CD4-positive, alpha-beta T cell treated with Interleukin-12 subunit alpha and Interleukin-12 subunit beta, for 1 hour (primary cell): ENCODE data around the gene ROR2.

Experiments
- DNase-seq: peaks from one replicate; pipeline ENCODE4 v3.0.0-alpha.2; 2020

Gene ROR2

DNA sequence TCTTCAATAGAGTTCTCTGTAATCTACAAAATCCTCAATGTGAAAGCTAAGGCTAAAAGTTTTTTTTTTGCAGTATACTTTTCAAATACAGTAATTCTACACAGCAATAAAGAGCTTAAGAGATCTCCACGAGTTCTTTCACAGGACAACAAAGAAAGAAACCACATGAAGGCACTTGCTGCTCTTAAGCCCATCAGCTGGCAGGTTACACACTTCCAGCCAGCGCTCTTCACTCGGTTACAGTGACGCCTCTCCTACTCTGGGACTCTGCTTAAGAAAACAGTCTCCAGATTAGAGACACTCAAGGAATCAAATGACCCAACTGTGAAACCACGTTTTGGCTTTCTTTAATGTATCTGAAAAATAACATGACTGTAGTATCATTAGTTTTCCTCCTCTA lies 85.0 kb downstream of the ROR2 start:
- no peak for DNase-seq

- DNase-seq: no peak
Observed at GRCh38 chr9:91864380-91864779, 85.6 kb downstream of the ROR2 start.

- no peak for DNase-seq
Observed at GRCh38 chr9:91863469-91863868, 86.6 kb downstream of the ROR2 start.

GRCh38 chr9:91858213-91859030 lies 91.6 kb downstream of the ROR2 start:
- no peak for DNase-seq

- DNase-seq: no peak
Observed at GRCh38 chr9:91857291-91858212, 92.5 kb downstream of the ROR2 start.

DNA sequence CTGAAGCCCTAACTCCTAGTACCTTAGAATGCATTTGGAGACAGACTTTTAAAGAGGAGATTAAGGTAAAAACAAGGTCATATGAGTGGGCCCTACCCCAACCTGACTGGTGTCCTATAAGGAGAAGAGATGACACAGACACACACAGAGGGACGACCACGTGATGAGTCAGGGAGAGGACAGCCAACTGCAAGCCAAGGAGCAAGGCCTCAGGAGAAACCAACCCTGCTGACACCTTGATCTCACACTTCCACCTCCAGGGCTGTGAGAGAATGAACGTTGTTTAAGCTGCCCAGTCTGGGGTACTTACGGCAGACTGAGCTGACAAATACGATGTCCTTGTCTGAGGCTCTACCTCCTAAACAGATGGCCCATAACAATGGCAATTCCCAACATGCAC lies 93.6 kb downstream of the ROR2 start:
- no peak for DNase-seq

GRCh38 chr9:91855196-91855595 lies 94.8 kb downstream of the ROR2 start:
- DNase-seq: no peak

DNA sequence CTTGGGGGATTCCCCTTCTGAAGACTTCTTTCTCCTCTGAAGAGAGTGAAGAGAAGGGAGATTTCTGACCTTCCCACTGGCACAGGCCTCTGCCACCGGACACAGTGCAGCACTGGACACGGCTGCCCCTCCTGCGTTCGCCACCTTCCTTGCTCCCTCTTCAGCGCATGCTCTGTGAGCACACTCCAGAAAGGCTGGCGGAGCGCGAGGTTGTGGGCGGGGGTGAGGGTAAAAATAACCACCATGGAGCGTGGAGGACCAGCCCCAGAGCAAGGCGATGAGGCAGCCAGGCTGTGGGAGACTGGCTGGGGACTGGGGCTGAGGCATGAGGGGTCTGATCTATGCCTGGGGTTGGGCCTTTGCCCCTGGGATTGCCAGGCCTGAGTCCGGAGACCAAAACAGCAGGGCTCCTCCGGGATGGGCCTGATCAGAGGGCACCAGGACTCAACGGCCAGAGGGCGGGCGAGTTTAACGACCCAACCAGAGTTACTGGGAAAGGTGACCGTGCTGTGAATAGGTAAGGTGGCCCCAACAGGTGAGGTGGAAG lies 97.2 kb downstream of the ROR2 start:
- DNase-seq: no peak

DNA sequence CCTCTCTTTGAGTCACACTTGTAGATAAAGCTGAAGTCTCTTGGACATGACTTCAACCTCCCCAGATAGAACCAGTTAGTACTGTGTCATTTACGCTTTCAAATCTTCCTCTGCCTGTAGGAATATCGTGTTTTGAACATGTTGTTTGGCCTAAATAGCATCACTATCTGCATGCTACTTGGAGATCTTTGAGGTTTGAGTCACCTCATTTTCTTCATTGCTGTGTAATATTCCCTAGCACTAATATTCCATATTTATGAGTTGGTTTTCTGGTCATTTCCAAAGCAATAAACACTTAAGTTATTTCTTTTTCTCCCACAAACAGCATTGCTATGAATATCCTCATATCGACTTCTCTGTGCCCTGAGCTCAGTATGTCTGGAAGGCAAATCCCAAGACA lies 100.3 kb downstream of the ROR2 start:
- no peak for DNase-seq

- no peak for DNase-seq
Observed at GRCh38 chr9:91848146-91848545, 101.9 kb downstream of the ROR2 start.

DNA sequence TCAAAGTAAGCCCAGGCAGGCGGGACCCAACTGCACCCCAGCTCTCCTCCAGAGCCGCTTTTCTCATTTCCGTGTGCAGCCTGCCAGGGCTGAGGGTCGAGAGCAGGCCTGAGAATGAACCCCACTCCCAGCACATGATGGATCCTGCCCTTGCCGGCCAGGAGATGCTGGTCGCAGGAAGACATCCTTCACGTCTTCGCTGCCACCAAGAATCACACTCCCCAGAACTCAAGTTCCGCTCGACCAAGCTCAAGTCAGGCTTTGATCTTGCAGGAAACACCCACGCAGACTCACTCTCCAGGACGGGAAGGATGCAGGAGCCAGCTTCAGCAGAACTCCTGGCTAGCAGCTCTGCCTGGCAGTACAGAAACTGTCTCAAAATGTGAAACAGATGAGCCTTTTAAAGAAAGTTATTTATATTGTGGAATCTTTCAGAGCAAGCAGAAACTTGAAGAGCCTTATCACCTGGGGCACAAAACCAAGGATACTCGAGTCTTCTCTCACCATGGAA lies 102.4 kb downstream of the ROR2 start:
- peak; percentile 1 for DNase-seq

DNA sequence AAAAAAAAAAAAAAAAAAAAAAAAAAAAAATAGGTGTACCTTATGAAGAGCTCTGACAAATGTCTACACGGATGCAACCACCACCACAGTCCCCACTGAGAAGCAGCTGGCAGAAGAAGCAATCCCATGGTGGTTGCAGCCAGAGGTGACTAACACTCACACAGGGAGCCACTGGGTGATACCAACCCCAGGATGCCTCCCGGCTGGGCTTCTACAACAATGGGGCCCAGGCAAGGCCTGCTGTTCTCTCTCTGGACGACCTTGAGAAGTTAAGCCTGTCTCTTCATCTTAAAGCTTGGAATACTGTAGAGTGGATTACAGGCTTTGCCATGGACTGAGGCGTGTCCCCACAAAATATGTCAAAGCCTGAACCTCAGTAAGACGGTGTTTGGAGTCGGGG lies 104.1 kb downstream of the ROR2 start:
- DNase-seq: no peak

DNA sequence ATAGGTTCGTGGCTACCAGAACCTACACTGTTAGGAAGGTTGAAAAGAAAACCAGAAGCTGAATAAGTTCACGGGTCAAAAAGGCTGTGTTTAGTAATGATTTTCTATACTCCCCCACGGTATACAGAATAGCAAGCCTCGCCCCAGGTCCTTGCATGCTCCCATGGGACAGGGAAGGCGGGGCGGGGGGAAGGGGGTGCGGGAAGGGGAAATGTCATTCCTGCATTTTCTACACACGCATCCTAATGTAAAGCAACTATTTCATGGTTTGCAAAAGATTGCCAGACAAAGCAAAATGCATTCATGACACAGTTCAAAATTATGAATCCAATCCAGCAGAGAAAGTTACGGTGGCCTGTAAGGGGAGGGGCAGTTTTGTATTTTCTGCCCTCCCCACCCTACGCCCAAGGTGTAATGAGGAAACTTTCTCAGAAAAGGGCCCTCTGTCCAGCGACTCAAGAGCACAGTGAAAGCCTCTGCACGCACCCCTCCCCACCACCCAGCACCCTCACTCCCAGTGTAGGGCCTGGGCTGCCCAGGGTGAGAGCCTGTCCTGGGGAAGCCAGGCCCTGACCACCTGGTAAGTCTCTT lies 105.2 kb downstream of the ROR2 start:
- DNase-seq: no peak

DNA sequence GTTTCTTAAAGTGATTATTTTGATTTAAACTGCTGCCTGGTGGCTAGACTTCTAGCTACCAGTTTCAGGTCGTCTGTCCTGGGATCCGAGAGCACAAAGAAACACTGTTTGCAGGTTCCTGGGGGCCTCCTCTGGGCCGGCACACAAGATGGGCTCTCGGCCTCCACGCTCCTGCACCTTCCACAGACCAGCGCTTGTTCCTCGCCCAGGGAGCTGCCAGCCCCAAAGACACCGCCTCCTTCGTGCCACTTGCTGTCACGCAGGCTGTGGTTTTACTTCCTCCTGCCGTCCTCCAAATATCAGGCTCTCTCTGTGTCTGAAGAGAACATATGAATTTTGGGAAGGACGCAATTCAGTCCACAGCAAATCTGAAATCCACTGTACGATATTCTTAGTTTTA lies 105.8 kb downstream of the ROR2 start:
- DNase-seq: no peak

DNA sequence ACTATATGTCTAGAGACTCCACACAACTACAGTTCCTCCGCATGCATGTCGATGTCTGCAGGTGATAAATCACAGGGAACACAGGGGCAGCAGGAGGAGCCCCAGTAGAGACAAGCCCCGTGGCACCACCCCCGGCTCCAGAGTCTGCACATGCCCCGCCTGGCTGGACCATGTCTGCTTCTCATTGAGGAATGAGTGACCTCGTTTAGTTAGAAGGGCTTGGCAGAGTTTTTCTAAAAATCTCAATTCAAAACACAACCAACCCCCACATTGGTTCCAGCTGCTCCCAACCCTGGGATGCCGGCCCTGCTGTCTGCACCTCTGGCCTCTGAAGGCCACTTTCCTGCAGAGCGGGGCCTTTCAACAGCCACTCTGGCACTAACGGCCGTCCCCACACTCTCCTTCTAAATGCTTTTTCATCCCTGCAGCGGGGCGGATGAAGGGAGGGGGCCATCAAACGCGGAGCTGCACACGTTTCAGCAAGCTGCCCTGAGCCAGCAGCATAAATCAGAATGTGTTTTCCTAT lies 106.3 kb downstream of the ROR2 start:
- no peak for DNase-seq

DNA sequence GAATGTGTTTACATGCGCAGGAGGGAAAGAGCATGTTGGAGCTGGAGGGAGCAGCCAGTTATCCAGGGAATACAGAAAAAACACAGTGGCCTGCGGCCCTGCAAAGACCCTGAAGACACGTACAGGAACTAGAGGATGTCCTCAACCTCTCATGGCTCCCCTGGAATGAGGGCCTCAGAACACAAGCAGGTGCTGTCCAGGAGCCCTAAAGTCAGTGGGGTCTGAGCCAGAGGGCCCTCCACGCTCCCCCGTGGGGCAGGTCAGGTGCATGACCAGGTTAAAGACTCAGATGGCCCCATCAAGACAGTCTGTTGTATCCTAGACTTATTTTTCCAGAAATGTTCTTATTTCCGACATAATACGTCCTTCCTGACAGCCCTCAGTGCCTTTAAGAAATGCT lies 106.9 kb downstream of the ROR2 start:
- DNase-seq: no peak

GRCh38 chr9:91842358-91843049 lies 107.5 kb downstream of the ROR2 start:
- DNase-seq: no peak

- DNase-seq: no peak
Observed at GRCh38 chr9:91841591-91841990, 108.4 kb downstream of the ROR2 start.

GRCh38 chr9:91840882-91841281 lies 109.1 kb downstream of the ROR2 start:
- no peak for DNase-seq

GRCh38 chr9:91840469-91840868 lies 109.6 kb downstream of the ROR2 start:
- no peak for DNase-seq

- no peak for DNase-seq
Observed at GRCh38 chr9:91839926-91840465, 110.0 kb downstream of the ROR2 start.
